H1 (cell line): ENCODE data around the gene TNC. TPM values are rescaled to one million over a fixed set of nuclear protein-coding genes. Genes with fewer than 3 reads are reported as not detected.

Source experiments
- CTCF ChIA-PET: fragments of 300-600 bp; sonication (Branson Sonifier 250); formaldehyde crosslinking; loops from one replicate; lab custom pipeline; 2021; ENCODE audit not compliant: partially characterized antibody; lab: Charles Lee
- POLR2A ChIA-PET: fragments of 300-600 bp; sonication (Branson Sonifier 250); formaldehyde crosslinking; loops from one replicate; lab custom pipeline; 2021; ENCODE audit warnings: inconsistent platforms; ENCODE audit not compliant: partially characterized antibody; lab: Charles Lee
- DNase-seq, 2 experiments: peaks; one replicate each; pipeline versions ENCODE4 v3.0.0 to v3.0.0-alpha.2; 2010 to 2022; ENCODE audit warnings: low spot score in 2 of 2, low read depth in 1 of 2, mixed read lengths in 1 of 2
- FAIRE-seq: peaks from 2 replicates; lab custom pipeline; 2011; peaks lifted over from hg19 to GRCh38; lab: Jason Lieb, UNC
- H2AFZ ChIP-seq: 2 replicates; pipeline ENCODE4 v1.8.1; 2012; ENCODE audit warnings: low read length, inconsistent platforms
- H2AK5ac ChIP-seq: 2 replicates; pipeline ENCODE4 v1.6.1; 2013; ENCODE audit warnings: low read depth, low read length
- H2BK120ac ChIP-seq: replicated peaks from 2 replicates; pipeline ENCODE3; 2013; ENCODE audit warnings: low read depth, low read length, inconsistent platforms
- H2BK12ac ChIP-seq: 2 replicates; pipeline ENCODE4 v1.6.1; 2013; ENCODE audit warnings: low read depth, low read length
- H2BK15ac ChIP-seq: 2 replicates; pipeline ENCODE4 v1.6.1; 2013; ENCODE audit warnings: low read length
- H2BK20ac ChIP-seq: 2 replicates; pipeline ENCODE4 v1.6.1; 2013; ENCODE audit warnings: low read length
- H2BK5ac ChIP-seq: 2 replicates; pipeline ENCODE4 v1.6.1; 2013; ENCODE audit warnings: low read depth, low read length
- H3K14ac ChIP-seq: 2 replicates; pipeline ENCODE4 v1.6.1; 2013; ENCODE audit warnings: inconsistent platforms; ENCODE audit not compliant: insufficient read length
- H3K18ac ChIP-seq: 2 replicates; pipeline ENCODE4 v1.6.1; 2013; ENCODE audit warnings: low read length; ENCODE audit errors: extremely low read depth
- H3K23ac ChIP-seq: 2 replicates; pipeline ENCODE4 v1.6.1; 2013; ENCODE audit warnings: inconsistent platforms; ENCODE audit not compliant: insufficient read length
- H3K23me2 ChIP-seq: 2 replicates; pipeline ENCODE4 v1.6.1; 2013; ENCODE audit warnings: low read depth, low read length
- H3K27ac ChIP-seq: 2 replicates; pipeline ENCODE4 v1.6.1; 2011; ENCODE audit warnings: low read depth, low read length, inconsistent platforms
- H3K27me3 ChIP-seq, 4 experiments: replicated peaks in 1 of 4; 1 replicate in 1 of 4; 2 replicates in 3 of 4; pipeline versions ENCODE4 v1.6.1 to v1.8.1; 2011 to 2013; ENCODE audit warnings: low read length in 3 of 4, mild to moderate bottlenecking in 3 of 4, inconsistent platforms in 2 of 4, mixed read lengths in 2 of 4, moderate library complexity in 1 of 4; ENCODE audit not compliant: control insufficient read depth in 3 of 4, insufficient read depth in 3 of 4; ENCODE audit errors: extremely low read depth in 1 of 4
- H3K36me3 ChIP-seq, 4 experiments: 2 replicates each; pipeline versions ENCODE4 v1.6.1 to v1.8.1; 2011 to 2013; ENCODE audit warnings: mild to moderate bottlenecking in 4 of 4, low read length in 3 of 4, moderate library complexity in 2 of 4, control low read depth in 1 of 4, inconsistent platforms in 1 of 4; ENCODE audit not compliant: insufficient read depth in 4 of 4, control insufficient read depth in 2 of 4
- H3K4ac ChIP-seq: replicated peaks from 2 replicates; pipeline ENCODE3; 2013; ENCODE audit warnings: low read length, low read depth, mixed read lengths, inconsistent platforms; ENCODE audit not compliant: insufficient read length
- H3K4me1 ChIP-seq, 4 experiments: replicated peaks in 1 of 4; 1 replicate in 1 of 4; 2 replicates in 3 of 4; pipeline versions ENCODE4 v1.6.1 to v1.8.1; 2011 to 2013; ENCODE audit warnings: low read length in 3 of 4, inconsistent platforms in 2 of 4, mixed read lengths in 1 of 4; ENCODE audit not compliant: insufficient read depth in 4 of 4, control insufficient read depth in 3 of 4
- H3K4me2 ChIP-seq, 2 experiments: 2 replicates each; pipeline versions ENCODE4 v1.6.1 to v1.8.1; 2011 to 2013; ENCODE audit warnings: low read depth in 2 of 2, low read length in 2 of 2, control low read depth in 1 of 2, inconsistent platforms in 1 of 2, mild to moderate bottlenecking in 1 of 2; ENCODE audit not compliant: insufficient read depth in 1 of 2
- H3K4me3 ChIP-seq, 4 experiments: fragments of 200-600, 300-600 bp in 1 of 4; sonication (generic), shearing (Covaris generic), sonication (Bioruptor Twin) in 1 of 4; 2 replicates each; pipeline versions ENCODE4 v1.5.1 to v1.8.1; 2011 to 2016; ENCODE audit warnings: low read length in 4 of 4, low read depth in 3 of 4, control low read depth in 2 of 4, inconsistent platforms in 2 of 4, mild to moderate bottlenecking in 2 of 4, mixed read lengths in 1 of 4, moderate library complexity in 1 of 4; ENCODE audit not compliant: insufficient read depth in 2 of 4; ENCODE audit errors: extremely low read depth in 1 of 4
- H3K56ac ChIP-seq: replicated peaks from 2 replicates; pipeline ENCODE3; 2013; ENCODE audit warnings: low read depth, mild to moderate bottlenecking, mixed read lengths, low read length, inconsistent platforms; ENCODE audit not compliant: insufficient read length
- H3K79me1 ChIP-seq: 2 replicates; pipeline ENCODE4 v1.6.1; 2013; ENCODE audit warnings: low read depth, low read length, control low read depth
- H3K79me2 ChIP-seq, 2 experiments: 2 replicates each; pipeline versions ENCODE4 v1.6.1 to v1.8.1; 2012 to 2013; ENCODE audit warnings: low read length in 2 of 2, mild to moderate bottlenecking in 2 of 2, inconsistent platforms in 1 of 2; ENCODE audit not compliant: insufficient read depth in 2 of 2, control insufficient read depth in 1 of 2
- H3K9ac ChIP-seq, 4 experiments: replicated peaks in 1 of 4; 1 replicate in 1 of 4; 2 replicates in 3 of 4; pipeline versions ENCODE4 v1.6.1 to v1.8.1; 2011 to 2013; ENCODE audit warnings: low read depth in 3 of 4, low read length in 3 of 4, control low read depth in 2 of 4, mild to moderate bottlenecking in 2 of 4, moderate library complexity in 2 of 4, inconsistent platforms in 1 of 4; ENCODE audit errors: extremely low read depth in 1 of 4
- H3K9me3 ChIP-seq, 2 experiments: 2 replicates each; pipeline versions ENCODE4 v1.6.1 to v1.8.1; 2012 to 2013; ENCODE audit warnings: mild to moderate bottlenecking in 2 of 2, moderate library complexity in 2 of 2, control low read depth in 1 of 2, inconsistent platforms in 1 of 2, low read depth in 1 of 2, low read length in 1 of 2, mixed read lengths in 1 of 2; ENCODE audit not compliant: insufficient read depth in 2 of 2
- H4K20me1 ChIP-seq, 2 experiments: replicated peaks in 1 of 2; 2 replicates each; pipeline versions ENCODE3 to v1.8.1; 2011 to 2013; ENCODE audit warnings: inconsistent platforms in 2 of 2, low read length in 2 of 2, mild to moderate bottlenecking in 1 of 2; ENCODE audit not compliant: insufficient read depth in 2 of 2, control insufficient read depth in 1 of 2
- H4K5ac ChIP-seq: 2 replicates; pipeline ENCODE4 v1.6.1; 2013; ENCODE audit warnings: low read length, low read depth, mixed read lengths, inconsistent platforms; ENCODE audit not compliant: insufficient read length
- H4K8ac ChIP-seq: 2 replicates; pipeline ENCODE4 v1.8.0; 2013; ENCODE audit warnings: mild to moderate bottlenecking, moderate library complexity, low read length, inconsistent platforms; ENCODE audit not compliant: insufficient read depth; ENCODE audit errors: extremely low read depth
- H4K91ac ChIP-seq: replicated peaks from 2 replicates; pipeline ENCODE3; 2013; ENCODE audit warnings: low read length, mixed read lengths, inconsistent platforms; ENCODE audit not compliant: insufficient read length
- ATF2 ChIP-seq: IDR thresholded peaks from 2 replicates; pipeline ENCODE4 v1.6.1; 2012; ENCODE audit warnings: low read length, inconsistent platforms
- CBX8 ChIP-seq: fragments of 300-800, 300-1000 bp; sonication (generic); IDR thresholded peaks from 2 replicates; pipeline ENCODE4 v1.7.1; 2016; ENCODE audit warnings: low read depth, low read length, borderline replicate concordance
- CEBPB ChIP-seq: IDR thresholded peaks from 2 replicates; pipeline ENCODE4 v1.6.1; 2012; ENCODE audit warnings: low read depth, low read length
- CHD1 ChIP-seq: IDR thresholded peaks from 2 replicates; pipeline ENCODE4 v1.6.1; 2012; ENCODE audit warnings: low read depth, low read length, improper control_type of control experiment
- EZH2 ChIP-seq: fragments of 200-600 bp; sonication (generic); IDR thresholded peaks from 2 replicates; pipeline ENCODE4 v1.7.1; 2012; ENCODE audit warnings: low read depth, mild to moderate bottlenecking, moderate library complexity, low read length, inconsistent platforms; ENCODE audit not compliant: severe bottlenecking
- KDM5A ChIP-seq: fragments of 200-600 bp; IDR thresholded peaks from 2 replicates; pipeline ENCODE4 v1.7.1; 2012; ENCODE audit warnings: mild to moderate bottlenecking, low read length, inconsistent platforms, mixed read lengths
- MAX ChIP-seq: IDR thresholded peaks from 2 replicates; pipeline ENCODE4 v1.6.1; 2012; ENCODE audit warnings: inconsistent platforms
- PHF8 ChIP-seq: fragments of 200-600 bp; sonication (generic); conservative IDR thresholded peaks from 2 replicates; pipeline ENCODE4 v1.7.1; 2012; ENCODE audit warnings: low read depth, mild to moderate bottlenecking, inconsistent platforms, low read length, moderate library complexity
- POLR2AphosphoS5 ChIP-seq: IDR thresholded peaks from 2 replicates; pipeline ENCODE4 v1.6.1; 2011; ENCODE audit warnings: low read depth, low read length
- RNF2 ChIP-seq: fragments of 200-900, 300-1000 bp; sonication (generic); IDR thresholded peaks from 2 replicates; pipeline ENCODE4 v1.7.1; 2016; ENCODE audit warnings: borderline replicate concordance, low read depth, mild to moderate bottlenecking, antibody characterized with exemption, low read length; ENCODE audit not compliant: poor library complexity, severe bottlenecking; ENCODE audit errors: missing control alignments
- TAF7 ChIP-seq: optimal IDR thresholded peaks from 2 replicates; pipeline ENCODE3; 2011; ENCODE audit warnings: low read depth, mild to moderate bottlenecking, inconsistent platforms, low read length, moderate library complexity, borderline replicate concordance
- WGBS, 2 experiments: shearing (Covaris generic) in 1 of 2; methylation state at CpG; one replicate each; pipeline versions ENCODE4 v1.1.6 to v1.1.7; 2013 to 2015; ENCODE audit warnings: low lambda C conversion rate in 2 of 2, mixed read lengths in 2 of 2, inconsistent platforms in 1 of 2, low coverage in 1 of 2, missing lambda C conversion rate in 1 of 2; ENCODE audit not compliant: insufficient replicate concordance in 2 of 2, insufficient coverage in 1 of 2, insufficient read length in 1 of 2; ENCODE audit errors: extremely low coverage in 1 of 2, missing lambda C conversion rate in 1 of 2; 5-methylcytosine and 5-hydroxymethylcytosine counted together
- polyA plus RNA-seq, 7 experiments: library from polyadenylated mRNA; depleted of rRNA in 3 of 7; stranded (reverse) in 5 of 7; unstranded in 2 of 7; fragments of >200 nt in 5 of 7; fragments of 200-250 nt in 2 of 7; gene quantifications; 1 replicate in 5 of 7; 2 replicates in 1 of 7; 4 replicates in 1 of 7; pipeline versions ENCODE4 v1.2.1 to v1.2.3, GENCODE V29; 2011 to 2013; ENCODE audit warnings: missing spikeins in 2 of 7, mixed read lengths in 2 of 7
- total RNA-seq: library from RNA; stranded (reverse); fragmentation: NEBNext Ultra II Directional; extraction: Animal tissue kit (Norgen Biotek cat#: 25700); gene quantifications from 2 replicates; pipeline ENCODE4 v1.2.1, GENCODE V29; 2021

The TNC gene
- total and polyA plus RNA-seq, 2 of the 8 experiments (the other 6 are each of a cell fraction or from before 2014, with no cell fraction given), result 6.2 to 11.4 TPM

GRCh38 chr9:115133649-115134048 is 15.7 kb upstream of the TNC start:
- Histone ChIP-seq H4K5ac (no peak overlapping the region), H3K79me2 (no peaks in the 10 kb centered on the region), H2BK20ac (no peak overlapping the region), H3K79me1 (no peaks in the 10 kb centered on the region), H3K36me3 (no peaks in the 10 kb centered on the region), H3K18ac (no peak overlapping the region), H3K9ac (no peak overlapping the region), H2AFZ (no peak overlapping the region), H2AK5ac (no peak overlapping the region), H3K23me2 (no peaks in the 10 kb centered on the region; the same call in 1 of the 2 replicates), H4K8ac (no peak overlapping the region), H3K56ac (no peak overlapping the region), H3K4ac (no peak overlapping the region), H3K27me3 (no peaks in the 10 kb centered on the region), H3K4me1 (no peaks in the 10 kb centered on the region), H2BK120ac (no peak overlapping the region), H2BK12ac (no peak overlapping the region), H3K27ac (no peak overlapping the region), H3K4me3 (no peak overlapping the region), H2BK15ac (no peak overlapping the region), H3K23ac (no peak overlapping the region), H2BK5ac (no peak overlapping the region), H3K14ac (no peak overlapping the region), H3K9me3 (no peaks in the 10 kb centered on the region), H4K20me1 (no peaks in the 10 kb centered on the region), H3K4me2 (no peak overlapping the region), H4K91ac (no peak overlapping the region)
- POLR2A ChIA-PET, result no interaction called here
- DNase-seq (no peak), FAIRE-seq (no peak)
- CTCF ChIA-PET, result no interaction called here
- WGBS, 2 experiments, result 88% methylated on average over 2 of the region's 2 CpGs; no CpG with 5 or more reads in 1 of the 2 experiments
- TF ChIP-seq RNF2 (no peak), EZH2 (no peak), CEBPB (no peak), TAF7 (no peak), CBX8 (no peak), PHF8 (no peak), POLR2AphosphoS5 (no peak), MAX (no peak), KDM5A (no peak), ATF2 (no peak), CHD1 (no peak)
